Mammary epithelial cell (primary cell): ENCODE measurements around the gene HENMT1.

ENCODE experiments used
- CTCF ChIP-seq, 2 donors: IDR thresholded peaks in 1 of 2; conservative IDR thresholded peaks in 1 of 2; 2 replicates each; pipeline ENCODE4 v1.5.1; 2011 to 2012; ENCODE audit warnings: inconsistent platforms in 2 of 2, low read length in 2 of 2, mild to moderate bottlenecking in 2 of 2, control low read depth in 1 of 2, low read depth in 1 of 2; ENCODE audit not compliant: insufficient read depth in 1 of 2; ENCODE audit errors: extremely low read depth in 1 of 2
- EZH2 ChIP-seq: IDR thresholded peaks from 2 replicates; pipeline ENCODE4 v1.6.1; 2012; ENCODE audit warnings: low read length, inconsistent platforms, borderline replicate concordance

- TF ChIP-seq CTCF (conservative IDR thresholded peaks at IDR 0.05 in 1 of 2, IDR thresholded peaks at IDR 0.05 in 1 of 2; ENCODE audit: extremely low read depth in 1 of 2, insufficient read depth in 1 of 2, low read depth in 1 of 2, low read length in 2 of 2) (no peak), EZH2 (no peak)
Measured at GRCh38 chr1:108612496-108612895, 48.4 kb downstream of the HENMT1 start.
